Gastrocnemius medialis (tissue), 4 donors: ENCODE measurements around the gene IQSEC1.

Experiments
- POLR2A ChIP-seq, 2 donors: fragments of 450-650 bp; IDR thresholded peaks; one replicate each; pipeline ENCODE4 v1.6.1; 2017; ENCODE audit warnings: antibody characterized with exemption in 2 of 2, mild to moderate bottlenecking in 2 of 2, moderate library complexity in 2 of 2
- TF ChIP-seq, protein P1 (sequence below), 5 experiments: fragments of 450-650 bp in 3 of 5; fragments of 200-600 bp in 2 of 5; sonication (generic) in 2 of 5; IDR thresholded peaks in 4 of 5; conservative IDR thresholded peaks in 1 of 5; 1 replicate in 4 of 5; 2 replicates in 1 of 5; pipeline ENCODE4 v1.5.1; 2016 to 2019; ENCODE audit warnings: antibody characterized with exemption in 5 of 5, mild to moderate bottlenecking in 3 of 5, moderate library complexity in 3 of 5

DNA sequence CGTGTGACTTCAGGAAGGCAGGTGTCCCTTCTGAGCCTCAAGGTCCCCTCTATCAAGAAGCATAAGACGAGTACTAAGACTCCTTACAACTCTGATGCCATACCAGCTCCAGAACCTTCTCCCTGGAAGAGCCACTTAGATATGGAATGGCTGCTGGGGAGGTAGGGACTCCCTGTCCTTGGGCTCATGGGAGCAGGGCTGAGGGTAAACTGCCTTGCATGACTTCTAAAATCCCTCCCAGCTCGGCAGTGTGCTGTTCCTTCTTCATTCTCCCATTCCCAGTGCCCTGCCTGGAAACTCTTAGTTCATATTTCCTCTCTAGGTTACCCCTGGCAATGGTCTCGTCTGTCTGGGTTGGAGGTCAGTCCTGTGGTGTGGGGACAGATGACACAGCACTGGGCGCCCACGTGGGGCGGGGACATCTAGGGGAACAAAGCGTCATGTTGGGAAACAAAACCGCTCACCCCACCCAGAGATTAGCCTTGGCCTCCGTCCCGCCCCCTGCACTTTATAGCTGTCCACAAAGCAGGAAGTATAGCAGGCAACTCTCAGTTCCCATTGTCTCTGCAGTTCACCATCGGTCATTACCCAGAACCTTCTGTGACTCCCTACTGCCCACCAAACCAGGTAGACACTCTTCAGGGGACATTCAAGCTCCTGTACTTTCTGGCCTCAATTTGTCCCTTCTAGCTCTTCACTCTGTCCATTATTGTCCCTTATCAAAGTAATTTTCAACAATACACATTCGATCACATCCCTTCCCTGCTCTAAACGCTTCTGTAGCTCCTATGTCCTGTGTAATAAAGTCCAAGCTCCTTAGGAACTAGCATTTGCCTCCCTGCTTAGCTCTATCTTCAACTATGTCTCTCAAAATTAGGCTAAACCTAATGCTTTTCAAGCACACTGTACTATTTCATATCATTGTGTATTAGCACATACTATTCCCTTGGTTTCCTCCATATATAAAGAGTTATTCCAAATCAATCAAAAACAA, 73.8 kb downstream of the IQSEC1 start:
- TF ChIP-seq, protein P1, sequence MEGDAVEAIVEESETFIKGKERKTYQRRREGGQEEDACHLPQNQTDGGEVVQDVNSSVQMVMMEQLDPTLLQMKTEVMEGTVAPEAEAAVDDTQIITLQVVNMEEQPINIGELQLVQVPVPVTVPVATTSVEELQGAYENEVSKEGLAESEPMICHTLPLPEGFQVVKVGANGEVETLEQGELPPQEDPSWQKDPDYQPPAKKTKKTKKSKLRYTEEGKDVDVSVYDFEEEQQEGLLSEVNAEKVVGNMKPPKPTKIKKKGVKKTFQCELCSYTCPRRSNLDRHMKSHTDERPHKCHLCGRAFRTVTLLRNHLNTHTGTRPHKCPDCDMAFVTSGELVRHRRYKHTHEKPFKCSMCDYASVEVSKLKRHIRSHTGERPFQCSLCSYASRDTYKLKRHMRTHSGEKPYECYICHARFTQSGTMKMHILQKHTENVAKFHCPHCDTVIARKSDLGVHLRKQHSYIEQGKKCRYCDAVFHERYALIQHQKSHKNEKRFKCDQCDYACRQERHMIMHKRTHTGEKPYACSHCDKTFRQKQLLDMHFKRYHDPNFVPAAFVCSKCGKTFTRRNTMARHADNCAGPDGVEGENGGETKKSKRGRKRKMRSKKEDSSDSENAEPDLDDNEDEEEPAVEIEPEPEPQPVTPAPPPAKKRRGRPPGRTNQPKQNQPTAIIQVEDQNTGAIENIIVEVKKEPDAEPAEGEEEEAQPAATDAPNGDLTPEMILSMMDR (IDR thresholded peaks at IDR 0.05 in 4 of 5, conservative IDR thresholded peaks at IDR 0.05 in 1 of 5) = no peak
- peak in 1 of 2 donors; percentile 16 for TF ChIP-seq POLR2A (IDR thresholded peaks at IDR 0.05)
